ENCODE data around the gene CNOT2. TPM values are rescaled to one million over a fixed set of nuclear protein-coding genes. Genes with fewer than 3 reads are reported as not detected.

CNOT2 gene
- total RNA-seq, 1 experiment from 2014 or later = 82.9 TPM

DNA sequence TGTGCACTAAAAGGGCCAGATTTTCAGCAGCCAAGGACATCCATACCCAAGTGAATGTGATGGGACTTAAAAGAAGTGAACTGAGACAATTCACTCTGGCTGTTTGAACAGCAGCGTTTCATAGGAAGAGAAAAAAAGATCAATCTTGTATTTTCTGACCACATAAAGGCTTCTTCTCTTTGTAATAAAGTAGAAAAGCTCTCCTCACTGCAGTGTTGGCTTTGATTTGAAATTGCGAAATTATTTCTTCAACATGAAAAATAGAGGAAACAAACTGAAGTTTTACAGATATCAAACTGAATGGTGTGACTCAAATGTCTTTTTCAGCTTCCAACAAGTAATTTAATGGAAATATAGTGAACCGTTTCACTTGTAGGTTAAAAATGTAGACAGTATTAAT is 111.6 kb downstream of the CNOT2 start:
- Histone ChIP-seq H2BK5ac (ENCODE audit: insufficient read length, low read length) (no peak overlapping the region), H2BK12ac (ENCODE audit: insufficient read length, low read depth, low read length) (no peak overlapping the region), H2BK120ac (ENCODE audit: low read depth, low read length, poor library complexity, severe bottlenecking) (no peak overlapping the region), H3K27me3 (ENCODE audit: insufficient read depth, low read length) (no peaks in the 10 kb centered on the region), H3K18ac (ENCODE audit: insufficient read length, low read depth, low read length) (no peak overlapping the region), H3K4ac (ENCODE audit: low read depth, low read length) (no peak overlapping the region), H3K9ac (ENCODE audit: extremely low read depth, insufficient read length, low read length) (no peak overlapping the region), H3T11ph (ENCODE audit: low read length) (no peak overlapping the region), H3K79me1 (ENCODE audit: insufficient read depth, low read depth, low read length, poor library complexity, severe bottlenecking) (no peaks in the 10 kb centered on the region), H4K5ac (ENCODE audit: insufficient read length, low read depth, low read length) (no peak overlapping the region), H3K4me2 (ENCODE audit: insufficient read depth, insufficient read length, low read length) (no peak overlapping the region), H2AFZ (ENCODE audit: low read length) (no peak overlapping the region), H3K23me2 (ENCODE audit: insufficient read length, low read depth, low read length, poor library complexity, severe bottlenecking) (no peaks in the 10 kb centered on the region), H4K91ac (ENCODE audit: insufficient read length, low read depth, low read length) (no peak overlapping the region), H4K20me1 (ENCODE audit: control insufficient read depth, insufficient read depth, insufficient read length) (no peaks in the 10 kb centered on the region), H3K4me1 (ENCODE audit: insufficient read depth, low read length) (no peaks in the 10 kb centered on the region), H3K27ac (ENCODE audit: insufficient read length, low read depth, low read length) (no peak overlapping the region), H3K14ac (ENCODE audit: insufficient read depth, low read length) (no peak overlapping the region), H3K56ac (ENCODE audit: insufficient read length, low read depth, low read length) (no peak overlapping the region), H2BK15ac (ENCODE audit: low read depth, low read length) (no peak overlapping the region), H3K23ac (ENCODE audit: insufficient read length, low read depth, low read length) (no peak overlapping the region), H2AK5ac (ENCODE audit: insufficient read length, low read length) (no peak overlapping the region), H3K9me3 (ENCODE audit: control insufficient read depth, low read depth, low read length) (no peaks in the 10 kb centered on the region), H2BK20ac (ENCODE audit: low read depth, low read length, poor library complexity, severe bottlenecking) (no peak overlapping the region), H4K8ac (replicated peaks; ENCODE audit: insufficient read length, low read depth, low read length) (no peak overlapping the region), H3K79me2 (ENCODE audit: insufficient read depth, low read length) (no peaks in the 10 kb centered on the region)
- Mint-ChIP-seq H3K36me3 (ENCODE audit: insufficient read depth in 1 of 3, low read depth in 3 of 3) (peaks cover 5 to 20% (median 19%) of the 10 kb centered on the region in 3 experiments), H3K27ac (peak overlapping the region in 1 of 3 experiments; percentile 48; a peak in 1 of 7 replicates), H3K4me1 (no peaks in the 10 kb centered on the region), H3K9me3 (no peaks in the 10 kb centered on the region), H3K4me3 (no peak overlapping the region), H3K27me3 (ENCODE audit: low read depth) (no peaks in the 10 kb centered on the region)
- DNase-seq = no peak
- WGBS (ENCODE audit: extremely low coverage, insufficient read length, low lambda C conversion rate) = no CpG with 5 or more reads among the region's 3 CpGs
- TF ChIP-seq, protein P1, sequence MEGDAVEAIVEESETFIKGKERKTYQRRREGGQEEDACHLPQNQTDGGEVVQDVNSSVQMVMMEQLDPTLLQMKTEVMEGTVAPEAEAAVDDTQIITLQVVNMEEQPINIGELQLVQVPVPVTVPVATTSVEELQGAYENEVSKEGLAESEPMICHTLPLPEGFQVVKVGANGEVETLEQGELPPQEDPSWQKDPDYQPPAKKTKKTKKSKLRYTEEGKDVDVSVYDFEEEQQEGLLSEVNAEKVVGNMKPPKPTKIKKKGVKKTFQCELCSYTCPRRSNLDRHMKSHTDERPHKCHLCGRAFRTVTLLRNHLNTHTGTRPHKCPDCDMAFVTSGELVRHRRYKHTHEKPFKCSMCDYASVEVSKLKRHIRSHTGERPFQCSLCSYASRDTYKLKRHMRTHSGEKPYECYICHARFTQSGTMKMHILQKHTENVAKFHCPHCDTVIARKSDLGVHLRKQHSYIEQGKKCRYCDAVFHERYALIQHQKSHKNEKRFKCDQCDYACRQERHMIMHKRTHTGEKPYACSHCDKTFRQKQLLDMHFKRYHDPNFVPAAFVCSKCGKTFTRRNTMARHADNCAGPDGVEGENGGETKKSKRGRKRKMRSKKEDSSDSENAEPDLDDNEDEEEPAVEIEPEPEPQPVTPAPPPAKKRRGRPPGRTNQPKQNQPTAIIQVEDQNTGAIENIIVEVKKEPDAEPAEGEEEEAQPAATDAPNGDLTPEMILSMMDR (conservative IDR thresholded peaks at IDR 0.05) = no peak

Measured in H9 (cell line).